Pancreas (tissue), 10 donors: Measurements from ENCODE around the gene NR2F1-AS1. TPM values are rescaled to one million over a fixed set of nuclear protein-coding genes. Genes with fewer than 3 reads are reported as not detected.

Experiments used
- ATAC-seq, 4 donors: fragments of 200-7000 bp; cut with Tn5 transposase; one replicate each; pipeline versions ENCODE4 v1.8.0 to v1.9.1; 2020; ENCODE audit warnings: mild to moderate bottlenecking in 4 of 4, moderate library complexity in 4 of 4
- DNase-seq, 6 donors: peaks; one replicate each; pipeline ENCODE4 v3.0.0-alpha.2; 2020
- FAIRE-seq: peaks from 2 replicates; lab custom pipeline; 2012; peaks lifted over from hg19 to GRCh38; lab: Jason Lieb, UNC
- H3K27ac ChIP-seq, 4 donors: fragments of 200-600 bp; sonication (generic); 1 replicate in 3 of 4; 2 replicates in 1 of 4; pipeline versions ENCODE4 v1.5.0 to v1.8.0; 2020
- H3K27me3 ChIP-seq, 4 donors: fragments of 200-600 bp; one replicate each; pipeline ENCODE4 v1.8.0; 2021
- H3K36me3 ChIP-seq, 3 donors: fragments of 200-600 bp; sonication (generic) in 1 of 3; one replicate each; pipeline versions ENCODE4 v1.5.0 to v1.8.0; 2020 to 2021
- H3K4me1 ChIP-seq, 3 donors: fragments of 200-600 bp; one replicate each; pipeline ENCODE4 v1.8.0; 2021
- H3K4me3 ChIP-seq, 4 donors: fragments of 200-600 bp; sonication (generic) in 2 of 4; one replicate each; pipeline versions ENCODE4 v1.5.0 to v1.8.0; 2020 to 2021
- H3K9me3 ChIP-seq, 4 donors: fragments of 200-600 bp; one replicate each; pipeline ENCODE4 v1.8.0; 2021
- WGBS, 2 donors: extraction: QIAGEN DNeasy Blood & Tissue Kit; methylation state at CpG; one replicate each; pipeline ENCODE4 v1.1.7; 2013; 5-methylcytosine and 5-hydroxymethylcytosine counted together
- intact Hi-C, 3 donors: fragments of 100-400 bp; cut with DNase I; formaldehyde crosslinking; loops; one replicate each; pipeline versions ENCODE4 v1.11.1 to v1.14.2; 2022
- polyA plus RNA-seq, 2 donors: library from polyadenylated mRNA; stranded (reverse); fragments of 200-250 nt; gene quantifications; one replicate each; pipeline ENCODE4 v1.2.3, GENCODE V29; 2013
- total RNA-seq, 6 donors: library from RNA; stranded (reverse); fragmentation: NEBNext Ultra II Directional in 4 of 6; extraction: Animal tissue kit (Norgen Biotek cat#: 25700) in 4 of 6; gene quantifications; one replicate each; pipeline versions ENCODE4 v1.2.1 to v1.2.4, GENCODE V29; 2021 to 2023
- TF ChIP-seq, protein P1 (sequence below), 4 donors: fragments of 200-600 bp; sonication (generic) in 3 of 4; IDR thresholded peaks; one replicate each; pipeline versions ENCODE4 v1.5.0 to v1.8.0; 2021; ENCODE audit warnings: antibody characterized with exemption in 4 of 4
- donor health status: healthy with polysubstance abuse.
- donor health status: DM: no; HTN: no; CAD: no; lungs with moderate emphysema.
- donor health status: DM: no; HTN: no; CAD: no.
- donor health status: control.
- donor health status: control.
- donor health status: Bipolar disorder and iron deficiency.
- donor health status: DM: yes; HTN: yes; CAD: no.
- donor health status: DM: no; HTN: no; CAD: no.
- donor health status: DM: no; HTN: no; CAD: no.
- donor health status: DM: yes; HTN: yes; CAD: no.

NR2F1-AS1 gene
- total and polyA plus RNA-seq, 8 donors, result 0.65 to 4.4 (median 2.1) TPM

GRCh38 chr5:93611273-93611975, 30.4 kb upstream of the NR2F1-AS1 start:
- 11 to 14% methylated on average over 9 of the region's 9 CpGs for WGBS, 2 donors
- Histone ChIP-seq H3K27ac (no peak overlapping the region), H3K9me3 (no peaks in the 10 kb centered on the region), H3K4me1 (peaks cover 0 to 10% (median 0%) of the 10 kb centered on the region in 3 donors), H3K4me3 (no peak overlapping the region), H3K27me3 (peaks cover 8 to 63% (median 34%) of the 10 kb centered on the region in 4 donors), H3K36me3 (no peaks in the 10 kb centered on the region)
- FAIRE-seq, result no peak
- no peak for ATAC-seq
- TF ChIP-seq, protein P1, sequence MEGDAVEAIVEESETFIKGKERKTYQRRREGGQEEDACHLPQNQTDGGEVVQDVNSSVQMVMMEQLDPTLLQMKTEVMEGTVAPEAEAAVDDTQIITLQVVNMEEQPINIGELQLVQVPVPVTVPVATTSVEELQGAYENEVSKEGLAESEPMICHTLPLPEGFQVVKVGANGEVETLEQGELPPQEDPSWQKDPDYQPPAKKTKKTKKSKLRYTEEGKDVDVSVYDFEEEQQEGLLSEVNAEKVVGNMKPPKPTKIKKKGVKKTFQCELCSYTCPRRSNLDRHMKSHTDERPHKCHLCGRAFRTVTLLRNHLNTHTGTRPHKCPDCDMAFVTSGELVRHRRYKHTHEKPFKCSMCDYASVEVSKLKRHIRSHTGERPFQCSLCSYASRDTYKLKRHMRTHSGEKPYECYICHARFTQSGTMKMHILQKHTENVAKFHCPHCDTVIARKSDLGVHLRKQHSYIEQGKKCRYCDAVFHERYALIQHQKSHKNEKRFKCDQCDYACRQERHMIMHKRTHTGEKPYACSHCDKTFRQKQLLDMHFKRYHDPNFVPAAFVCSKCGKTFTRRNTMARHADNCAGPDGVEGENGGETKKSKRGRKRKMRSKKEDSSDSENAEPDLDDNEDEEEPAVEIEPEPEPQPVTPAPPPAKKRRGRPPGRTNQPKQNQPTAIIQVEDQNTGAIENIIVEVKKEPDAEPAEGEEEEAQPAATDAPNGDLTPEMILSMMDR (IDR thresholded peaks at IDR 0.05), result no peak
- DNase-seq, result no peak
- intact Hi-C loops, result no loop called here

- FAIRE-seq (no peak), ATAC-seq (no peak), DNase-seq (no peak)
- WGBS, 2 donors, result 17 to 19% methylated on average over 17 of the region's 17 CpGs
- no peak overlapping the region for H3K27ac ChIP-seq
- H3K27me3 ChIP-seq, result peaks cover 8 to 67% (median 34%) of the 10 kb centered on the region in 4 donors
- H3K9me3 ChIP-seq, result no peaks in the 10 kb centered on the region
- peaks cover 0 to 10% (median 0%) of the 10 kb centered on the region in 3 donors for H3K4me1 ChIP-seq
- no peak overlapping the region for H3K4me3 ChIP-seq
- no peaks in the 10 kb centered on the region for H3K36me3 ChIP-seq
- TF ChIP-seq, protein P1 (IDR thresholded peaks at IDR 0.05), result no peak
- intact Hi-C loops, result no loop called here
Observed at GRCh38 chr5:93610581-93611272, 29.7 kb upstream of the NR2F1-AS1 start.

- 13 to 16% methylated on average over 7 of the region's 7 CpGs for WGBS, 2 donors
- ATAC-seq, result no peak
- no peak overlapping the region for H3K4me3 ChIP-seq
- H3K36me3 ChIP-seq, result no peaks in the 10 kb centered on the region
- TF ChIP-seq, protein P1 (IDR thresholded peaks at IDR 0.05), result no peak
- H3K27me3 ChIP-seq, result peaks cover 8 to 74% (median 32%) of the 10 kb centered on the region in 4 donors
- no peak for DNase-seq
- intact Hi-C loops, result loop anchor here in 2 of 3 donors (5.0 to 10.0 kb wide), 2 partner anchors 185 to 188 kb away; no protein-coding TSS in a partner anchor
- peaks cover 0 to 10% (median 0%) of the 10 kb centered on the region in 3 donors for H3K4me1 ChIP-seq
- H3K9me3 ChIP-seq, result no peaks in the 10 kb centered on the region
- no peak for FAIRE-seq
- no peak overlapping the region for H3K27ac ChIP-seq
Observed at GRCh38 chr5:93609762-93610161, 28.7 kb upstream of the NR2F1-AS1 start.

DNA sequence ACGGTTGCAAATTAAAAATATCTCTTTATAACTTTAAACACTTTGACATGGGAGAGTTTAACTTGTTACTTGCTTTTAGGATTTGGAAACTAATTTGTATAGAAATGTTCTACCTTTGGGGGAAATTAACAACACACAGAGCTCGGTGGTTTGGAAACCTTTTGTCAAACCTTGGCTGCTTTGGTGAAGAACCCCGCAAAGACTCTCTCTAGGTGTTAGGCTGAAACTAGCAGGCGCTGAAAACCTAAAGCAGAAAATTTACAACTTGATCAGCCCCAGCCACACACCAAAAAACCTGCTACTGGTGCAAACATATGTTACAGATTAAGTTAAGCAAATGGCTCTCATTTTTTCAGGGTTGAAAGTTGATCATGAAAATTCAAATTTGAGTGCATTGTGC, 27.8 kb upstream of the NR2F1-AS1 start:
- peaks cover 9 to 69% (median 29%) of the 10 kb centered on the region in 4 donors for H3K27me3 ChIP-seq
- H3K9me3 ChIP-seq, result no peaks in the 10 kb centered on the region
- DNase-seq (no peak), FAIRE-seq (no peak), ATAC-seq (no peak)
- peaks cover 0 to 10% (median 0%) of the 10 kb centered on the region in 3 donors for H3K4me1 ChIP-seq
- TF ChIP-seq, protein P1 (IDR thresholded peaks at IDR 0.05), result no peak
- H3K36me3 ChIP-seq, result no peaks in the 10 kb centered on the region
- intact Hi-C loops, result loop anchor here in 2 of 3 donors (5.0 to 10.0 kb wide), 2 partner anchors 186 to 188 kb away; no protein-coding TSS in a partner anchor
- no peak overlapping the region for H3K4me3 ChIP-seq
- 25 to 32% methylated on average over 4 of the region's 4 CpGs for WGBS, 2 donors
- H3K27ac ChIP-seq, result no peak overlapping the region
